ENCODE results near the gene ACER2. TPM values are rescaled to one million over a fixed set of nuclear protein-coding genes. Genes with fewer than 3 reads are reported as not detected.

Gene ACER2
- total and polyA plus RNA-seq, 2 experiments from 2014 or later = 0.87 to 14.6 TPM

GRCh38 chr9:19385786-19386501 is 22.9 kb upstream of the ACER2 start:
- H3K27me3 Mint-ChIP-seq (ENCODE audit: insufficient read depth, low read depth, poor library complexity) = no peaks in the 10 kb centered on the region
- no peak for ATAC-seq
- no peak overlapping the region for H3K4me2 ChIP-seq
- H3K9me2 ChIP-seq (ENCODE audit: insufficient read depth) = 0 out of 2 replicates have a peak, but pooled peaks cover 3% of the 10 kb centered on the region
- TF ChIP-seq EZH2phosphoT487 (IDR thresholded peaks at IDR 0.05; ENCODE audit: unreplicated experiment) (no peak), ZNF114 (CRISPR knock-in tag; IDR thresholded peaks at IDR 0.05) (no peak), JUNB (IDR thresholded peaks at IDR 0.05; ENCODE audit: unreplicated experiment) (no peak), STAT1 (IDR thresholded peaks at IDR 0.05; ENCODE audit: unreplicated experiment) (no peak), POLR2AphosphoS5 (IDR thresholded peaks at IDR 0.05; ENCODE audit: low read depth) (no peak), CTCF (conservative IDR thresholded peaks at IDR 0.05; ENCODE audit: low read depth in 2 of 2) (no peak), NANOG (IDR thresholded peaks at IDR 0.05; ENCODE audit: borderline replicate concordance) (no peak), CREB1 (CRISPR knock-in tag; IDR thresholded peaks at IDR 0.05; ENCODE audit: low read depth) (no peak), ZNF331 (CRISPR knock-in tag; IDR thresholded peaks at IDR 0.05; ENCODE audit: low read depth) (no peak), EZH2 (IDR thresholded peaks at IDR 0.05; ENCODE audit: low read depth, unreplicated experiment) (no peak)
- TF ChIP-seq, protein P1, sequence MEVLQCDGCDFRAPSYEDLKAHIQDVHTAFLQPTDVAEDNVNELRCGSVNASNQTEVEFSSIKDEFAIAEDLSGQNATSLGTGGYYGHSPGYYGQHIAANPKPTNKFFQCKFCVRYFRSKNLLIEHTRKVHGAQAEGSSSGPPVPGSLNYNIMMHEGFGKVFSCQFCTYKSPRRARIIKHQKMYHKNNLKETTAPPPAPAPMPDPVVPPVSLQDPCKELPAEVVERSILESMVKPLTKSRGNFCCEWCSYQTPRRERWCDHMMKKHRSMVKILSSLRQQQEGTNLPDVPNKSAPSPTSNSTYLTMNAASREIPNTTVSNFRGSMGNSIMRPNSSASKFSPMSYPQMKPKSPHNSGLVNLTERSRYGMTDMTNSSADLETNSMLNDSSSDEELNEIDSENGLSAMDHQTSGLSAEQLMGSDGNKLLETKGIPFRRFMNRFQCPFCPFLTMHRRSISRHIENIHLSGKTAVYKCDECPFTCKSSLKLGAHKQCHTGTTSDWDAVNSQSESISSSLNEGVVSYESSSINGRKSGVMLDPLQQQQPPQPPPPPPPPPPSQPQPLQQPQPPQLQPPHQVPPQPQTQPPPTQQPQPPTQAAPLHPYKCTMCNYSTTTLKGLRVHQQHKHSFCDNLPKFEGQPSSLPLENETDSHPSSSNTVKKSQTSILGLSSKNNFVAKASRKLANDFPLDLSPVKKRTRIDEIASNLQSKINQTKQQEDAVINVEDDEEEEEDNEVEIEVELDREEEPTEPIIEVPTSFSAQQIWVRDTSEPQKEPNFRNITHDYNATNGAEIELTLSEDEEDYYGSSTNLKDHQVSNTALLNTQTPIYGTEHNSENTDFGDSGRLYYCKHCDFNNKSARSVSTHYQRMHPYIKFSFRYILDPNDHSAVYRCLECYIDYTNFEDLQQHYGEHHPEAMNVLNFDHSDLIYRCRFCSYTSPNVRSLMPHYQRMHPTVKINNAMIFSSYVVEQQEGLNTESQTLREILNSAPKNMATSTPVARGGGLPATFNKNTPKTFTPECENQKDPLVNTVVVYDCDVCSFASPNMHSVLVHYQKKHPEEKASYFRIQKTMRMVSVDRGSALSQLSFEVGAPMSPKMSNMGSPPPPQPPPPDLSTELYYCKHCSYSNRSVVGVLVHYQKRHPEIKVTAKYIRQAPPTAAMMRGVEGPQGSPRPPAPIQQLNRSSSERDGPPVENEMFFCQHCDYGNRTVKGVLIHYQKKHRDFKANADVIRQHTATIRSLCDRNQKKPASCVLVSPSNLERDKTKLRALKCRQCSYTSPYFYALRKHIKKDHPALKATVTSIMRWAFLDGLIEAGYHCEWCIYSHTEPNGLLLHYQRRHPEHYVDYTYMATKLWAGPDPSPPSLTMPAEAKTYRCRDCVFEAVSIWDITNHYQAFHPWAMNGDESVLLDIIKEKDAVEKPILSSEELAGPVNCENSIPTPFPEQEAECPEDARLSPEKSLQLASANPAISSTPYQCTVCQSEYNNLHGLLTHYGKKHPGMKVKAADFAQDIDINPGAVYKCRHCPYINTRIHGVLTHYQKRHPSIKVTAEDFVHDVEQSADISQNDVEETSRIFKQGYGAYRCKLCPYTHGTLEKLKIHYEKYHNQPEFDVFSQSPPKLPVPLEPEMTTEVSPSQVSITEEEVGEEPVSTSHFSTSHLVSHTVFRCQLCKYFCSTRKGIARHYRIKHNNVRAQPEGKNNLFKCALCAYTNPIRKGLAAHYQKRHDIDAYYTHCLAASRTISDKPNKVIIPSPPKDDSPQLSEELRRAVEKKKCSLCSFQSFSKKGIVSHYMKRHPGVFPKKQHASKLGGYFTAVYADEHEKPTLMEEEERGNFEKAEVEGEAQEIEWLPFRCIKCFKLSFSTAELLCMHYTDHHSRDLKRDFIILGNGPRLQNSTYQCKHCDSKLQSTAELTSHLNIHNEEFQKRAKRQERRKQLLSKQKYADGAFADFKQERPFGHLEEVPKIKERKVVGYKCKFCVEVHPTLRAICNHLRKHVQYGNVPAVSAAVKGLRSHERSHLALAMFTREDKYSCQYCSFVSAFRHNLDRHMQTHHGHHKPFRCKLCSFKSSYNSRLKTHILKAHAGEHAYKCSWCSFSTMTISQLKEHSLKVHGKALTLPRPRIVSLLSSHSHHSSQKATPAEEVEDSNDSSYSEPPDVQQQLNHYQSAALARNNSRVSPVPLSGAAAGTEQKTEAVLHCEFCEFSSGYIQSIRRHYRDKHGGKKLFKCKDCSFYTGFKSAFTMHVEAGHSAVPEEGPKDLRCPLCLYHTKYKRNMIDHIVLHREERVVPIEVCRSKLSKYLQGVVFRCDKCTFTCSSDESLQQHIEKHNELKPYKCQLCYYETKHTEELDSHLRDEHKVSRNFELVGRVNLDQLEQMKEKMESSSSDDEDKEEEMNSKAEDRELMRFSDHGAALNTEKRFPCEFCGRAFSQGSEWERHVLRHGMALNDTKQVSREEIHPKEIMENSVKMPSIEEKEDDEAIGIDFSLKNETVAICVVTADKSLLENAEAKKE (CRISPR knock-in tag; IDR thresholded peaks at IDR 0.05) = no peak
- TF ChIP-seq, protein P2, sequence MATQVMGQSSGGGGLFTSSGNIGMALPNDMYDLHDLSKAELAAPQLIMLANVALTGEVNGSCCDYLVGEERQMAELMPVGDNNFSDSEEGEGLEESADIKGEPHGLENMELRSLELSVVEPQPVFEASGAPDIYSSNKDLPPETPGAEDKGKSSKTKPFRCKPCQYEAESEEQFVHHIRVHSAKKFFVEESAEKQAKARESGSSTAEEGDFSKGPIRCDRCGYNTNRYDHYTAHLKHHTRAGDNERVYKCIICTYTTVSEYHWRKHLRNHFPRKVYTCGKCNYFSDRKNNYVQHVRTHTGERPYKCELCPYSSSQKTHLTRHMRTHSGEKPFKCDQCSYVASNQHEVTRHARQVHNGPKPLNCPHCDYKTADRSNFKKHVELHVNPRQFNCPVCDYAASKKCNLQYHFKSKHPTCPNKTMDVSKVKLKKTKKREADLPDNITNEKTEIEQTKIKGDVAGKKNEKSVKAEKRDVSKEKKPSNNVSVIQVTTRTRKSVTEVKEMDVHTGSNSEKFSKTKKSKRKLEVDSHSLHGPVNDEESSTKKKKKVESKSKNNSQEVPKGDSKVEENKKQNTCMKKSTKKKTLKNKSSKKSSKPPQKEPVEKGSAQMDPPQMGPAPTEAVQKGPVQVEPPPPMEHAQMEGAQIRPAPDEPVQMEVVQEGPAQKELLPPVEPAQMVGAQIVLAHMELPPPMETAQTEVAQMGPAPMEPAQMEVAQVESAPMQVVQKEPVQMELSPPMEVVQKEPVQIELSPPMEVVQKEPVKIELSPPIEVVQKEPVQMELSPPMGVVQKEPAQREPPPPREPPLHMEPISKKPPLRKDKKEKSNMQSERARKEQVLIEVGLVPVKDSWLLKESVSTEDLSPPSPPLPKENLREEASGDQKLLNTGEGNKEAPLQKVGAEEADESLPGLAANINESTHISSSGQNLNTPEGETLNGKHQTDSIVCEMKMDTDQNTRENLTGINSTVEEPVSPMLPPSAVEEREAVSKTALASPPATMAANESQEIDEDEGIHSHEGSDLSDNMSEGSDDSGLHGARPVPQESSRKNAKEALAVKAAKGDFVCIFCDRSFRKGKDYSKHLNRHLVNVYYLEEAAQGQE (IDR thresholded peaks at IDR 0.05; ENCODE audit: unreplicated experiment) = no peak
- TF ChIP-seq, protein P3, sequence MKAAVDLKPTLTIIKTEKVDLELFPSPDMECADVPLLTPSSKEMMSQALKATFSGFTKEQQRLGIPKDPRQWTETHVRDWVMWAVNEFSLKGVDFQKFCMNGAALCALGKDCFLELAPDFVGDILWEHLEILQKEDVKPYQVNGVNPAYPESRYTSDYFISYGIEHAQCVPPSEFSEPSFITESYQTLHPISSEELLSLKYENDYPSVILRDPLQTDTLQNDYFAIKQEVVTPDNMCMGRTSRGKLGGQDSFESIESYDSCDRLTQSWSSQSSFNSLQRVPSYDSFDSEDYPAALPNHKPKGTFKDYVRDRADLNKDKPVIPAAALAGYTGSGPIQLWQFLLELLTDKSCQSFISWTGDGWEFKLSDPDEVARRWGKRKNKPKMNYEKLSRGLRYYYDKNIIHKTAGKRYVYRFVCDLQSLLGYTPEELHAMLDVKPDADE (IDR thresholded peaks at IDR 0.05) = no peak
- H3K27ac Mint-ChIP-seq = peak overlapping the region; percentile 9; the same call in 1 of the 2 replicates
- no peaks in the 10 kb centered on the region; the same call in 1 of the 2 replicates for H3K79me2 ChIP-seq (replicated peaks; ENCODE audit: insufficient read depth)
- no peaks in the 10 kb centered on the region for H3K27me3 ChIP-seq (ENCODE audit: insufficient read depth)
- no peaks in the 10 kb centered on the region for H3F3A ChIP-seq (replicated peaks; ENCODE audit: low read depth)
- no peak for DNase-seq (ENCODE audit: low spot score)
- peaks cover 3% of the 10 kb centered on the region; the same call in 1 of the 3 replicates for H3K4me1 Mint-ChIP-seq
- no peaks in the 10 kb centered on the region for H3K36me3 ChIP-seq (ENCODE audit: insufficient read depth)
- no peak overlapping the region for H2AFZ ChIP-seq
- no peaks in the 10 kb centered on the region for H4K20me1 ChIP-seq (replicated peaks; ENCODE audit: insufficient read depth)
- no peak overlapping the region for H3K27ac ChIP-seq (ENCODE audit: low read depth)
- no peak overlapping the region for H3K4me3 Mint-ChIP-seq
- no peaks in the 10 kb centered on the region; the same call in 2 of the 3 replicates for H3K36me3 Mint-ChIP-seq (ENCODE audit: low read depth)
- H3K4me1 ChIP-seq (ENCODE audit: insufficient read depth) = peaks cover 3% of the 10 kb centered on the region; the same call in 1 of the 2 replicates
- H3K9me3 Mint-ChIP-seq = no peaks in the 10 kb centered on the region
- H3K4me3 ChIP-seq = no peak overlapping the region

Data from GM23338 (cell line).